GM23338 (cell line): ENCODE results near the gene NLRC3. TPM values are rescaled to one million over a fixed set of nuclear protein-coding genes. Genes with fewer than 3 reads are reported as not detected.

Source experiments
- ATAC-seq: fragments of 200-7000 bp; cut with Tn5 transposase; 3 replicates; pipeline ENCODE4 v1.9.1; 2020
- DNase-seq: peaks from one replicate; pipeline ENCODE4 v3.0.0-alpha.2; 2015; ENCODE audit warnings: low spot score
- H2AFZ ChIP-seq: fragments of 200-600 bp; sonication (generic); 2 replicates; pipeline ENCODE4 v1.8.0; 2016; ENCODE audit warnings: antibody characterized with exemption, mild to moderate bottlenecking, moderate library complexity
- H3F3A ChIP-seq: fragments of 200-600 bp; sonication (generic); replicated peaks from 2 replicates; pipeline ENCODE4 v1.8.0; 2017; ENCODE audit warnings: antibody characterized with exemption, mixed run types, low read depth
- H3K27ac ChIP-seq: fragments of 200-600 bp; sonication (generic); 2 replicates; pipeline ENCODE4 v1.6.1; 2016; ENCODE audit warnings: low read depth
- H3K27me3 ChIP-seq: fragments of 200-600 bp; sonication (generic); 2 replicates; pipeline ENCODE4 v1.8.0; 2016; ENCODE audit warnings: mild to moderate bottlenecking, mixed run types, moderate library complexity; ENCODE audit not compliant: insufficient read depth
- H3K36me3 ChIP-seq: fragments of 200-600 bp; sonication (generic); 2 replicates; pipeline ENCODE4 v1.8.0; 2016; ENCODE audit warnings: mild to moderate bottlenecking; ENCODE audit not compliant: insufficient read depth
- H3K4me1 ChIP-seq: fragments of 200-600 bp; sonication (generic); 2 replicates; pipeline ENCODE4 v1.8.0; 2016; ENCODE audit warnings: mild to moderate bottlenecking, moderate library complexity; ENCODE audit not compliant: insufficient read depth
- H3K4me2 ChIP-seq: fragments of 200-600 bp; sonication (generic); 2 replicates; pipeline ENCODE4 v1.7.1; 2017; ENCODE audit warnings: mixed run types
- H3K4me3 ChIP-seq: fragments of 200-600 bp; sonication (generic); 2 replicates; pipeline ENCODE4 v1.6.1; 2016; ENCODE audit warnings: mixed run types
- H3K79me2 ChIP-seq: fragments of 200-600 bp; sonication (generic); replicated peaks from 2 replicates; pipeline ENCODE4 v1.8.0; 2017; ENCODE audit warnings: mild to moderate bottlenecking; ENCODE audit not compliant: insufficient read depth
- H3K9me2 ChIP-seq: fragments of 200-600 bp; sonication (generic); 2 replicates; pipeline ENCODE4 v1.8.0; 2017; ENCODE audit not compliant: insufficient read depth
- H4K20me1 ChIP-seq: fragments of 200-600 bp; sonication (generic); replicated peaks from 2 replicates; pipeline ENCODE4 v1.8.0; 2017; ENCODE audit warnings: mild to moderate bottlenecking; ENCODE audit not compliant: insufficient read depth
- H3K27ac Mint-ChIP-seq: 2 replicates; pipeline ENCODE4 v1.8.0; 2020; ENCODE audit warnings: inconsistent platforms, mild to moderate bottlenecking, moderate library complexity, mixed read lengths
- H3K27me3 Mint-ChIP-seq: 3 replicates; pipeline ENCODE4 v1.8.0; 2022; ENCODE audit warnings: low read depth, mild to moderate bottlenecking, moderate library complexity, mixed read lengths, inconsistent platforms; ENCODE audit not compliant: insufficient read depth, poor library complexity
- H3K36me3 Mint-ChIP-seq: 3 replicates; pipeline ENCODE4 v1.8.0; 2021; ENCODE audit warnings: low read depth, mild to moderate bottlenecking, inconsistent platforms, moderate library complexity, mixed read lengths
- H3K4me1 Mint-ChIP-seq: 3 replicates; pipeline ENCODE4 v1.8.0; 2020; ENCODE audit warnings: mild to moderate bottlenecking, inconsistent platforms, mixed read lengths
- H3K4me3 Mint-ChIP-seq: 3 replicates; pipeline ENCODE4 v1.8.0; 2021; ENCODE audit warnings: moderate library complexity, mild to moderate bottlenecking, inconsistent platforms, mixed read lengths
- H3K9me3 Mint-ChIP-seq: 3 replicates; pipeline ENCODE4 v1.8.0; 2020; ENCODE audit warnings: moderate library complexity, mild to moderate bottlenecking, inconsistent platforms, mixed read lengths
- CREB1 ChIP-seq: fragments of 250-450 bp; sonication (Bioruptor Pico); IDR thresholded peaks from 2 replicates; pipeline ENCODE4 v1.5.0; 2020; ENCODE audit warnings: low read depth, mild to moderate bottlenecking, moderate library complexity
- CTCF ChIP-seq, 2 experiments: fragments of 200-600 bp in 1 of 2; sonication (generic) in 1 of 2; conservative IDR thresholded peaks; 2 replicates each; pipeline versions ENCODE4 v1.5.1 to v1.6.1; 2016 to 2017; ENCODE audit warnings: antibody characterized with exemption in 2 of 2, low read depth in 2 of 2, mild to moderate bottlenecking in 2 of 2, moderate library complexity in 1 of 2
- ETS1 ChIP-seq: IDR thresholded peaks from 2 replicates; pipeline ENCODE4 v1.6.1; 2016; ENCODE audit warnings: antibody characterized with exemption
- EZH2 ChIP-seq: fragments of 200-600 bp; sonication (generic); IDR thresholded peaks from one replicate; pipeline ENCODE4 v1.8.0; 2017; ENCODE audit warnings: antibody characterized with exemption, mild to moderate bottlenecking, low read depth; ENCODE audit not compliant: unreplicated experiment
- EZH2phosphoT487 ChIP-seq: fragments of 200-600 bp; sonication (generic); IDR thresholded peaks from one replicate; pipeline ENCODE4 v1.8.1; 2018; ENCODE audit warnings: antibody characterized with exemption; ENCODE audit not compliant: unreplicated experiment
- NANOG ChIP-seq: IDR thresholded peaks from 2 replicates; pipeline ENCODE4 v1.6.1; 2016; ENCODE audit warnings: antibody characterized with exemption, borderline replicate concordance
- POLR2AphosphoS5 ChIP-seq: IDR thresholded peaks from 2 replicates; pipeline ENCODE4 v1.6.1; 2016; ENCODE audit warnings: antibody characterized with exemption, low read depth
- ZNF114 ChIP-seq: fragments of 250-450 bp; sonication (Bioruptor Pico); IDR thresholded peaks from 2 replicates; pipeline ENCODE4 v1.5.0; 2020; ENCODE audit warnings: mild to moderate bottlenecking, moderate library complexity
- ZNF462 ChIP-seq: fragments of 250-450 bp; sonication (Bioruptor Pico); IDR thresholded peaks from 2 replicates; pipeline ENCODE4 v1.5.0; 2020; ENCODE audit warnings: mild to moderate bottlenecking, moderate library complexity
- polyA plus RNA-seq: library from polyadenylated mRNA; unstranded; fragments of >200 nt; fragmentation: Nextera tagmentation; extraction: Ambion mirVana; gene quantifications from 2 replicates; pipeline ENCODE4 v1.2.1, GENCODE V29; 2016
- total RNA-seq: library from RNA; depleted of rRNA; stranded (reverse); fragments of >200 nt; shearing (Covaris generic); gene quantifications from 2 replicates; pipeline ENCODE4 v1.2.3, GENCODE V29; 2014

The NLRC3 gene
- total and polyA plus RNA-seq, 2 experiments from 2014 or later = 0.11 to 0.49 TPM

DNA sequence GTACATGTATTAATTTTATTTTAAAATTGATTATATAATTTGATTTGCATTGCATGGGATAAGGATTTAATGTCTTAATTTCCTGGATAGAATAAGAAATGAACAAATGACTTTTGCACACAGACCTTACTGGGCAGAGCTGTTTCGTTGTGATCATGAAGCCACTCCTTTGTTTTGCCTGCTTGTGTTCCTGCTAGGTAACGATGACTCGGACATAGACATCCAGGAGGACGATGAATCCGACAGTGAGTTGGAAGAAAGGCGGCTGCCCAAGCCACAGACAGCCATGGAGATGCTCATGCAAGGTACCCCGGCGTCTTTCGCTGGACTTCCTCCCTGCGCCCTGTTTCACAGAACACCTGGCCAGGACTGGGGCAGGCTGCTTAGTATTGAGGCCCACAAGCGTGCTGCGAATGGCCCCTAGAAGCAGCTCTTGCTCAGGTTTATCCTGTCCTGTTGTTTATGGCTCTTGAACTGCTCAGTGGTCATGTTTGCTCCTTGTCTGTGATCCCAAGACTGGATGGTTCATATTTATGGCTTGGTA, 46.8 kb downstream of the NLRC3 start (continued):
- TF ChIP-seq CTCF (conservative IDR thresholded peaks at IDR 0.05; ENCODE audit: low read depth in 2 of 2) (no peak), EZH2 (no peak), CREB1 (no peak)

DNA sequence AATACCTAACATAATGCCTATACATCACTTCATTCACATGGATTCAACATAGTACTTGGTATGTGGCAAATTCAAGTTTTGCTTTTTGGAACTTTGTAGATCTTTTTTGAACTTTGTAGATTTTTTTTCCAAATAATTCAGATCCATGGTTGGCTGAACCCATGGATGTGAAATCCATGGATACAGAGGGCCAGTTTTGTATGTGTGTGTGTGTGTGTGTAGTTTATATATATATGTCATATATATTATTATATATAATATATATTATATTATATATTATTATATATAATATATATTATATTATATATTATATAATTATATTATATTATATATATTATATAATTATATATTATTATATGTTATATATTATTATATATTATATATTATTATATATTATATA, 48.0 kb downstream of the NLRC3 start:
- no peak for DNase-seq
- Histone ChIP-seq H3K4me2 (no peak overlapping the region), H3F3A (no peaks in the 10 kb centered on the region; the same call in 1 of the 2 replicates), H3K4me3 (no peak overlapping the region), H3K9me2 (peaks cover 3% of the 10 kb centered on the region; the same call in 1 of the 2 replicates), H4K20me1 (no peaks in the 10 kb centered on the region; the same call in 1 of the 2 replicates), H3K4me1 (no peaks in the 10 kb centered on the region), H3K27ac (no peak overlapping the region), H2AFZ (no peak overlapping the region), H3K36me3 (no peaks in the 10 kb centered on the region), H3K79me2 (no peaks in the 10 kb centered on the region), H3K27me3 (no peaks in the 10 kb centered on the region)
- H3K36me3 Mint-ChIP-seq = peaks cover 51% of the 10 kb centered on the region
- no peak for ATAC-seq
- peaks cover 2% of the 10 kb centered on the region for H3K27me3 Mint-ChIP-seq
- H3K4me1 Mint-ChIP-seq = no peaks in the 10 kb centered on the region
- H3K27ac Mint-ChIP-seq = no peak overlapping the region
- peaks cover 14% of the 10 kb centered on the region for H3K9me3 Mint-ChIP-seq
- no peak overlapping the region for H3K4me3 Mint-ChIP-seq
- no peak for TF ChIP-seq CREB1
- no peak for TF ChIP-seq CTCF (conservative IDR thresholded peaks at IDR 0.05; ENCODE audit: low read depth in 2 of 2)
- TF ChIP-seq NANOG = no peak
- no peak for TF ChIP-seq EZH2phosphoT487
- no peak for TF ChIP-seq ZNF462 (CRISPR knock-in tag)
- TF ChIP-seq EZH2 = no peak
- TF ChIP-seq POLR2AphosphoS5 = no peak
- TF ChIP-seq ETS1 = no peak
- TF ChIP-seq ZNF114 (CRISPR knock-in tag) = no peak
